ENCODE data around the gene ZNF750. TPM values are rescaled to one million over a fixed set of nuclear protein-coding genes. Genes with fewer than 3 reads are reported as not detected.
A peak's percentile ranks its signal among the peaks of the same experiment; 100 is the strongest.

The ZNF750 gene
- polyA plus RNA-seq (2014; cell fraction: cytosol; rRNA removed), result not detected in 2 replicates
- not detected in 2 replicates for polyA plus RNA-seq (2014; cell fraction: nucleus; rRNA removed)

- no peak for DNase-seq (ENCODE audit: low spot score)
Observed at GRCh38 chr17:82839617-82840292, at the start of gene ZNF750. ZNF750 (minus strand) TSS chr17:82840022; CDS start chr17:82832454, 7,568 bp downstream.

DNA sequence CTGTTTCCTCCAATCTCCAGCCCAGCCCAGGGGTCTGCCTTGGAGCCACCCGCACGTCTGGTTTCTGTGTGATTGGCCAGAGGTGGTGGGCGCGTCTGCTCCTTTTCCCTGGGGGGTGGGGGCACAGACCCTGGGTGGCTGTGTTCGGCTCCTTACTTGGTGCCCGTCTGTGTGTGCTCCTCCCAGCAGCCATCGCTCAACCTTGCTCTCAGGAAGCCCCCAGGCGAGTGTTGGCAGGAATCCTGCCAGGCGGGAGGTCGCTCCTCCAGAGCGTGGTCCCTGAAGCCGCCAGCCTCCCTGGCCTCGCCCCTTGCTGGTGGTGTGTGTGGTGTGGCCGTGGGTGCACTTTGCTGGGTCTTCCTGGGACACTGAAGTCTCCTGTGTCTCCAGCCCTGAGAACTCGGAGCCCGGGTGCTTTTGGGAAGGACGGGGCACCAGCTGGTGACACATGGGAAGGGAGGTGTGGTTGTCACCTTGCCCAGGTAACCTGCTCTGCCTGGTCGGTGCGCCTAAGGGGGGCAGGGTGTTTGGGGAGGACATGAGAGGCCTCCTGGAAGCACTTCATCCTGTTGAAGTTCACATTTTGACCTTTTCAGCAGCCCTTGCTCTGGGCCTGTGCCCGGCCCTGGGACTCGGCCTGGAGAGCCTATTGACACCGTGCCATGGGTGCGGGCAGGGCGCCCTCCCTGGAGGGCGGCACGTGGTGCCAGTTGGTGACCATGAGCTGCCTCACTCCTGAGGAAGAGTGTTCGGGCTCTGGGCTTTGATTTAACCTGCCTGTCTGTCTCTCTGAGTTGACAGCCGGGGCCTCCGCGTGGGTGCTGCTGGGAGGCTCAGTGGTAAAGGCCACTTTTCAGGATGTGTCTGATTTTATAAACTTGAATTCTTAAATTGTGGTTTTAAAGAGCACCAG lies 49.0 kb upstream of the ZNF750 start:
- no peak for DNase-seq (ENCODE audit: low spot score)

DNA sequence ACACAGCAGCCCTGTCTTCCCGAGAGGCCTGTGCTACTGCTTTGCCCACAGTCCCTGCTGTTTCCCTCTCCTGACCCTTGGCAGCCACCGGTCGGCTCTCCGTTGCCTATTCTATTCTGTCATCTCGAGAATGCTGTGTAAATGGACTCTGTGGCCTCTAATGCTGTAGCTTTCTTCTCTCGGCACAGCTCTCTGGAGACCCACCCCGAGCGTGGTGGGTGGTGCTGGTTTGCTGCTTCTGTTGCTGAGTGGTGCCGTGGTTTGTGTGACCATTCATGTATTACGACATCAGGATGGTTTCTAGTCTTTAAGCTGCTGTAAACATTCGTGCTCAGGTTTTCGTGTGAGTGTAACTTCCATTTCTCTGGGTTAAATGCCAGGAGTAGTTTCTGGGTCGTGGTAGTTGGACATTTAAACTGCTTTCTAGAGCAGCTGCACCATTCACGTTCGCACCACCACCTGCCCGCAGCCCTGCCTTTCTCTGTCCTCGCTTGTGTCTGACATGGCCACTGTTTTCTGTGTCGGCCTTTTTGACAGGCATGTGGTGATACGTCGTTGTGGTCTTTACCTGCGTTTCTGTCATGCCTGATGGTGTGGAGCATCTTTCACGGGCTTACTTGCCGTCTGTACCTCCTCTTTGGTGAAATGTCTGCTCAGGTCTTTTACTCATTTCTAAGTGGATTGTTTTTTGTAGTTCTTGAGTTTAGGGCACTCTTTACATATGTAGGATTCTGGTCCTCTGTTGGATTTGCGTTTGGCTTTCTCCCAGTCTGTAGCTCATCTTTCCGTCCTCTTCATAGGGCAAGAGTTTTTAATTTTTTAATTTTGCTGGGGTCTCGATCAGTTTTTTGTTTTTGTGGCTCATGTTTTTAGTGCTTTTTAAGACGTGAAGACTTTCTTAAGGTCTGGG lies 47.7 kb upstream of the ZNF750 start:
- DNase-seq (ENCODE audit: low spot score), result no peak

DNA sequence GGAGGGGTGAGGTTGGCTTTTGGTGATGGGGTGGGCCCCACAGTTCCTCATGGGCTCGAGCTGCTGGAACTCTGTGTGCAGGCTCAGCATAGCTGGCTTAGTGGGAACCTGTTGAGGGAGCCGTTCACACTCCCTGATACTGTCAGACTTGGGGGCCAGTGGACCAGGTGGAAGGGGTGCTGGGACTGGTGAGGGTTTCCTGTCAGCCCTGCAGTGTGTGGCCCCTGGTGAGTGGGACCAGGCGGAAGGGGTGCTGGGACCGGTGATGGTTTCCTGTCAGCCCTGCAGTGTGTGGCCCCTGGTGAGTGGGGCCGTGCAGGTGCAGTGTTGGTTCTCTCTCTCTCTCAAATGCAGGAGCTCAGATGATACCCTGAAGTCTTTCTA lies 45.1 kb upstream of the ZNF750 start:
- DNase-seq (ENCODE audit: low spot score), result no peak

- peak; percentile 61 for DNase-seq (ENCODE audit: low spot score)
Observed at GRCh38 chr17:82884341-82884969, 44.6 kb upstream of the ZNF750 start.

GRCh38 chr17:82883419-82884031 lies 43.7 kb upstream of the ZNF750 start:
- DNase-seq (ENCODE audit: low spot score), result no peak

DNA sequence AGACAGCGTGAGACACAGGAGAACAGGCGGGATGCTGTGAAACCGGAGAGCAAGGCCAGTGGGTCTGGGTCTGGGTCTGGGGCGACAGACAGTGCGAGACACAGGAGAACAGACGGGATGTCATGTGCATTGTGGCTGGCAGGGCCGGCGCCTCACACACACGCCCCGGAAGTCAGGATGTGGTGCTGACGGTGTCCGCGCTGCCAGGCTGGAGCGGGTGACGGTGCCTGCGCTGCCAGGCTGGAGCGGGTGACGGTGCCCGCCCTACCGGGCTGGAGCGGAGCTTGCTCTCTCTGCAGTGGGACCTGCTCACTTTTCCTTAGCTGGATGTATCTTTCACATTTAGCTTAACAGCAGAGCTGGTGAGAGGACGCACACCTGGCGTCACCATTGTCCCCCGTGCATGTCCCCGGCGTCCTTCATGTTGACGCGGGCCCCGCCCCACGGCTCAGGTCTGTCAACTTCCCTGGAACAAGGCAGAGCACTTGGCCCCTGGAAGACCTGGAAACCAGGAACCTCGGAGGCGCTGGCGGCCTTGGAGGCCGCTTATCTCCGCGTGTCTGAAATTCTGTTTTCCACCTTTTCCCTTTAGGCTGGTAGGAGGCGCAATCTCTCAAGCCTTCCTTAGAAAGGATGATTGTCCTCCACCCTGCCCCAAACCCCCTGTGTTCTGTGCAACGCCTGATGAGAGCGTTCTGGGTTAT lies 43.0 kb upstream of the ZNF750 start:
- no peak for DNase-seq (ENCODE audit: low spot score)

- peak; percentile 32 for DNase-seq (ENCODE audit: low spot score)
Observed at GRCh38 chr17:82881900-82882714, 42.3 kb upstream of the ZNF750 start.

GRCh38 chr17:82881324-82881823 lies 41.6 kb upstream of the ZNF750 start:
- no peak for DNase-seq (ENCODE audit: low spot score)

- DNase-seq (ENCODE audit: low spot score), result no peak
Observed at GRCh38 chr17:82880620-82881323, 41.0 kb upstream of the ZNF750 start.

- no peak for DNase-seq (ENCODE audit: low spot score)
Observed at GRCh38 chr17:82879241-82879640, 39.4 kb upstream of the ZNF750 start.

GRCh38 chr17:82878527-82878926 lies 38.7 kb upstream of the ZNF750 start:
- no peak for DNase-seq (ENCODE audit: low spot score)

DNA sequence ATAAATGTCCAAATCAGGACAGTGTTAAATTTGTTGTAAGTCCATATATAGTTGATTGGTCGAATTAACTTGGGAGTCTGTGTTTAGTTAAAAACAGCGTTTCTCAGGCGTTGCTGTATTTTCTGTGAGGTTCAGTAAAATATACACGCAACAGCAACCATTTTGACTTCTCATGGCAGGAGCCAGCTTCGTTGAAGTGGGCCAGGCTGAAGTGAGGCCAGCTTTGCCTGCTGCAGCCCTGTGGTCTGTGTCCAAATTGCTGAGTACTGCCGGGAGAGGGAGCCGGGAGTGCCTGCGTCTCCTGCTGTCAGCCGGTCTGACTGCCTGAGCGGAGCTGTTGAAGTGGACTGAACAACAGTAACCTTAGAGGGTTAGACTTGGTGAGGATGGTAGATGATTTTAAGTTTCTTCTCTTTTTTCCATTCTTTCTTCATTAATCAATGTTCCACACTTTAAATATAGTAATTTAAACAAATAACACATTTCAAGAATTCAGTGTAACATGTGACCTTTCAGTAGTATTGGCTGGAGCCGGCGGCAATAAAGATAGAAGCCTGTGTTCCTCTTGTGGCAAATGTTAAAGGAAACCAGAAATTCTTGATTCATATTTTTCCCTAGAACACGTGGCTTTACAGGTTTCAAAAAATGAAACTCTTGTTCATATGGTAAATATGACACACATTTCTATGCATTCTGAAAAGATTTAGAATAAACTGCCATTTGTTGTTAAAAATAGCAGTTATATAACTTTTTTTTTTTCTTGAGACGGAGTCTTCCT lies 37.0 kb upstream of the ZNF750 start:
- peak; percentile 39 for DNase-seq (ENCODE audit: low spot score)

- DNase-seq (ENCODE audit: low spot score), result no peak
Observed at GRCh38 chr17:82876149-82876548, 36.3 kb upstream of the ZNF750 start.

- DNase-seq (ENCODE audit: low spot score), result no peak
Observed at GRCh38 chr17:82875407-82875856, 35.6 kb upstream of the ZNF750 start.

GRCh38 chr17:82874011-82874835 lies 34.4 kb upstream of the ZNF750 start:
- DNase-seq (ENCODE audit: low spot score), result no peak

Measured in SK-N-DZ (cell line).